Loucy (cell line): Measurements from ENCODE around the gene PARK7.

Source experiments
- H2AFZ ChIP-seq: fragments of 200-600 bp; sonication (generic); 2 replicates; pipeline ENCODE4 v1.6.0; 2016; ENCODE audit warnings: antibody characterized with exemption, mild to moderate bottlenecking, low read length, moderate library complexity
- H3F3A ChIP-seq: fragments of 200-600 bp; 2 replicates; pipeline ENCODE4 v1.6.0; 2016; ENCODE audit warnings: antibody characterized with exemption, low read depth, mild to moderate bottlenecking
- H3K27me3 ChIP-seq: fragments of 200-600 bp; sonication (generic); 2 replicates; pipeline ENCODE4 v1.6.1; 2014; ENCODE audit warnings: low read length, mild to moderate bottlenecking; ENCODE audit not compliant: insufficient read depth, poor library complexity, severe bottlenecking
- H3K36me3 ChIP-seq: fragments of 200-600 bp; sonication (generic); 2 replicates; pipeline ENCODE4 v1.6.1; 2016; ENCODE audit warnings: low read length; ENCODE audit not compliant: insufficient read depth
- H3K4me1 ChIP-seq: fragments of 200-600 bp; sonication (generic); 2 replicates; pipeline ENCODE4 v1.5.1; 2014; ENCODE audit warnings: low read length, mild to moderate bottlenecking; ENCODE audit not compliant: insufficient read depth, poor library complexity, severe bottlenecking
- H3K4me2 ChIP-seq: fragments of 200-600 bp; sonication (generic); 2 replicates; pipeline ENCODE4 v1.6.0; 2014; ENCODE audit warnings: antibody characterized with exemption, low read length, low read depth, mild to moderate bottlenecking; ENCODE audit not compliant: poor library complexity, severe bottlenecking
- H3K4me3 ChIP-seq: fragments of 200-600 bp; sonication (generic); 2 replicates; pipeline ENCODE4 v1.5.1; 2014; ENCODE audit warnings: low read length, mild to moderate bottlenecking, mixed read lengths; ENCODE audit not compliant: poor library complexity, severe bottlenecking
- H3K79me2 ChIP-seq: fragments of 200-600 bp; sonication (generic); 2 replicates; pipeline ENCODE4 v1.6.1; 2014; ENCODE audit warnings: low read length; ENCODE audit not compliant: insufficient read depth
- H3K9ac ChIP-seq: fragments of 200-600 bp; sonication (generic); 2 replicates; pipeline ENCODE4 v1.6.0; 2014; ENCODE audit warnings: mild to moderate bottlenecking, low read depth, low read length, moderate library complexity; ENCODE audit not compliant: poor library complexity, severe bottlenecking
- H3K9me2 ChIP-seq: fragments of 200-600 bp; sonication (generic); replicated peaks from 2 replicates; pipeline ENCODE4 v1.6.1; 2016; ENCODE audit warnings: low read depth, low read length, mixed read lengths
- H3K9me3 ChIP-seq: fragments of 200-600 bp; sonication (generic); 2 replicates; pipeline ENCODE4 v1.6.1; 2014; ENCODE audit warnings: mild to moderate bottlenecking, antibody characterized with exemption, low read length, low read depth; ENCODE audit not compliant: insufficient read depth
- H4K20me1 ChIP-seq: fragments of 200-600 bp; sonication (generic); 2 replicates; pipeline ENCODE4 v1.6.0; 2014; ENCODE audit warnings: antibody characterized with exemption, low read length, mild to moderate bottlenecking; ENCODE audit not compliant: insufficient read depth, poor library complexity, severe bottlenecking
- EZH2phosphoT487 ChIP-seq: fragments of 200-600 bp; IDR thresholded peaks from 2 replicates; pipeline ENCODE4 v1.6.1; 2018; ENCODE audit warnings: antibody characterized with exemption, mild to moderate bottlenecking, moderate library complexity, borderline replicate concordance
- TF ChIP-seq, protein P1 (sequence below): fragments of 200-600 bp; sonication (generic); conservative IDR thresholded peaks from 2 replicates; pipeline ENCODE4 v1.5.1; 2014; ENCODE audit warnings: mild to moderate bottlenecking, antibody characterized with exemption, low read length

PARK7 gene

DNA sequence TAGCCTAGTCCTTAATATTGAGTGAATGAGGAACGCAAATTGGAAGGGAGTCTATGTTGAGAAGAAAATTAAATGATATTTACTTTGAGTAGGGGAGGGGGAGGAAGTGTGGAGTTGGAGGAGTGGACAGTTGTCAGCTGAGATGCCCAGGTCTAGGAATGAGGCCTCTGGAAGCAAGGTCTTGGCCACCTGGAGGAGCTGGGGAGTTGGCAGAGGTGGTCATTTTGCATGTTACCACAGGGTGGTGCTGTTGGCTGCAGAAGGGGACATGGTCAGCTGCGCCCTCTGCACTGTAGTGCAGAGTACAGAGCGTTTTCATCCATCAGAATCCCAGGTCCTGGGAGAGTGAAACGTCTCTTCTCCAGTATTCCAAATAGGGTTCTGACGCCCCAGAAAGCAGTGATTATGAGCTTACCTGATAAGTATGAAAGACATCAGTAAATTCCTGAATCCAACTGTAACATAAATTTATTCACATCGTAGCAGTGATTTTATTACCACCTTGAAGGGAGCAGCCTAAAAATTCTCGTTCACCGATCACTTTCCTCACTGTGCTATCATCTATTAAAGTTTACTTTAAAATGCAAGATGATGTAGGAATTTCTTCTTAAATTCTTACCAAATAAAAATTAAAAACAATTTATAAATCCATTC, 13.8 kb downstream of the PARK7 start:
- H4K20me1 ChIP-seq, result peaks cover 9% of the 10 kb centered on the region
- H3K9me2 ChIP-seq, result no peaks in the 10 kb centered on the region
- no peak for TF ChIP-seq EZH2phosphoT487
- TF ChIP-seq, protein P1, sequence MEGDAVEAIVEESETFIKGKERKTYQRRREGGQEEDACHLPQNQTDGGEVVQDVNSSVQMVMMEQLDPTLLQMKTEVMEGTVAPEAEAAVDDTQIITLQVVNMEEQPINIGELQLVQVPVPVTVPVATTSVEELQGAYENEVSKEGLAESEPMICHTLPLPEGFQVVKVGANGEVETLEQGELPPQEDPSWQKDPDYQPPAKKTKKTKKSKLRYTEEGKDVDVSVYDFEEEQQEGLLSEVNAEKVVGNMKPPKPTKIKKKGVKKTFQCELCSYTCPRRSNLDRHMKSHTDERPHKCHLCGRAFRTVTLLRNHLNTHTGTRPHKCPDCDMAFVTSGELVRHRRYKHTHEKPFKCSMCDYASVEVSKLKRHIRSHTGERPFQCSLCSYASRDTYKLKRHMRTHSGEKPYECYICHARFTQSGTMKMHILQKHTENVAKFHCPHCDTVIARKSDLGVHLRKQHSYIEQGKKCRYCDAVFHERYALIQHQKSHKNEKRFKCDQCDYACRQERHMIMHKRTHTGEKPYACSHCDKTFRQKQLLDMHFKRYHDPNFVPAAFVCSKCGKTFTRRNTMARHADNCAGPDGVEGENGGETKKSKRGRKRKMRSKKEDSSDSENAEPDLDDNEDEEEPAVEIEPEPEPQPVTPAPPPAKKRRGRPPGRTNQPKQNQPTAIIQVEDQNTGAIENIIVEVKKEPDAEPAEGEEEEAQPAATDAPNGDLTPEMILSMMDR, result peak; percentile 99
- H3K79me2 ChIP-seq, result no peaks in the 10 kb centered on the region
- no peaks in the 10 kb centered on the region for H3F3A ChIP-seq
- no peak overlapping the region for H3K4me3 ChIP-seq
- no peaks in the 10 kb centered on the region for H3K9me3 ChIP-seq
- H3K4me1 ChIP-seq, result no peaks in the 10 kb centered on the region
- no peaks in the 10 kb centered on the region for H3K27me3 ChIP-seq
- no peak overlapping the region for H2AFZ ChIP-seq
- no peak overlapping the region for H3K4me2 ChIP-seq
- H3K9ac ChIP-seq, result no peak overlapping the region
- H3K36me3 ChIP-seq, result peaks cover 63% of the 10 kb centered on the region; the same call in 1 of the 2 replicates

DNA sequence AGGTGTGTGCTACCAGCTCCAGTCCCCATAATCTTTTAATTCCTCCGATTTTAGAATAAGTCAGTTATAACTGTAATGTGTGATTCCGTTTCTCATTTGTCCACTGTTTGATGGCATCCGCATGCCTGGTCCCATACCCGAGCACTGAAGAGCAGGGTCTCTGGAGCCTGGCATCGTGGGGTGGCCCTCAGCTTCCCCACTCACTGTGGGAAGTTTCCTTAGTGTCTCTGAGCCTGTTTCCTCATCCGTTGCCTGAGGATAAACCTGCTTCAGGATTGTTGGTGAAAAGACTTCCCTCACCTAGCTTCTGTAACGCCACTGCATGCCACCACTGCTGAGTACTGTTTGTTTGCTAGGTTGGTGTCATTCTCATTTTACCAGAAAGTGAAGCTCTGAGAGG, 19.5 kb downstream of the PARK7 start:
- Histone ChIP-seq H3K9me3 (no peaks in the 10 kb centered on the region), H3K27me3 (no peaks in the 10 kb centered on the region), H2AFZ (no peak overlapping the region), H3F3A (no peaks in the 10 kb centered on the region), H3K9me2 (no peaks in the 10 kb centered on the region), H3K4me1 (no peaks in the 10 kb centered on the region), H3K79me2 (no peaks in the 10 kb centered on the region), H3K9ac (no peak overlapping the region), H3K36me3 (peaks cover 82% of the 10 kb centered on the region; the same call in 1 of the 2 replicates), H3K4me3 (no peak overlapping the region), H4K20me1 (peaks cover 6% of the 10 kb centered on the region), H3K4me2 (no peak overlapping the region)
- TF ChIP-seq EZH2phosphoT487, result no peak
- TF ChIP-seq, protein P1, result no peak

DNA sequence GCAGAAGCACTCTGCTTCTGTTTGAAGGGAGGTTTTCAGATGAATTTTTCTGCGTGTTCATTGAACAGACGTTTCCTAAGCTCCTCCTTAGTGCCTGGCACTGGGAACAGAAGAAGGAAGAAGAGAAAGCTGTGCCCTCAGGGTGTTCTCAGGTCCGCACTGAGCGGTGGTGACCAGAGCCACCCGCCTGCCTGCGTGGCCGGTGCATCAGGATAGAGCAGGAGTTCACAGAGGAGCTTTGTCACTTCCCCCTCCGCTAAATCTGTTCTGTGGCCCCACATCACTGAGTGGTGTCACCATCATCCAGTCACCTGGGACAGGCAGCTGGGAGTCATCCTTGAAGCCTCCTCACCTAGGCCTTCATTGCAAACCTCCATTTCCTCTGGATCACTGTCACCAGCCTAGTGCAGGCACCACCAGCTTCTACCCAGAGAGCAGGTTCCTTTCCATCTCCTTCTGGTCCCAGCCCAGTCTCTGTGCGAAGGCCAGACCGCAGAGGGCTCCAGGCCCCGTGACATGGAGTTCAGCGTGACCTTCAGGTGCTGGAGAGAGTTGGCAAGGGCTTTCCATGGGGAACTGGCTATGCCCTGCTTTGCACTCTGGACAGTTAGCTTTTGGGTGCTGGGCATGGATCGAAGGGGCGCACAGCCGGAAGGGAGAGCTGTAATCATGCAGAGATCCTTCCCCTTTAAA, 21.7 kb downstream of the PARK7 start:
- H3K4me3 ChIP-seq, result no peak overlapping the region
- no peaks in the 10 kb centered on the region for H3F3A ChIP-seq
- H3K9me3 ChIP-seq, result no peaks in the 10 kb centered on the region
- H3K27me3 ChIP-seq, result no peaks in the 10 kb centered on the region
- peaks cover 84% of the 10 kb centered on the region; the same call in 1 of the 2 replicates for H3K36me3 ChIP-seq
- no peaks in the 10 kb centered on the region for H3K9me2 ChIP-seq
- H3K79me2 ChIP-seq, result no peaks in the 10 kb centered on the region
- no peak overlapping the region for H3K9ac ChIP-seq
- H3K4me2 ChIP-seq, result no peak overlapping the region
- no peaks in the 10 kb centered on the region for H3K4me1 ChIP-seq
- H2AFZ ChIP-seq, result no peak overlapping the region
- TF ChIP-seq, protein P1, result no peak
- TF ChIP-seq EZH2phosphoT487, result no peak
- H4K20me1 ChIP-seq, result peaks cover 4% of the 10 kb centered on the region
